T follicular helper cell (primary cell): ENCODE data around the gene MGAT5B.

Experiments
- DNase-seq: peaks from one replicate; pipeline ENCODE4 v3.0.0-alpha.2; 2020; ENCODE audit warnings: low read depth

Gene MGAT5B

GRCh38 chr17:76880268-76880667, 12.1 kb downstream of the MGAT5B start:
- no peak for DNase-seq

GRCh38 chr17:76880971-76881370, 12.8 kb downstream of the MGAT5B start:
- DNase-seq: no peak

- DNase-seq: no peak
Observed at GRCh38 chr17:76881408-76881807, 13.2 kb downstream of the MGAT5B start.

- no peak for DNase-seq
Observed at GRCh38 chr17:76881966-76882365, 13.8 kb downstream of the MGAT5B start.

- no peak for DNase-seq
Observed at GRCh38 chr17:76883744-76884525, 15.7 kb downstream of the MGAT5B start.

- DNase-seq: no peak
Observed at GRCh38 chr17:76884995-76885893, 17.0 kb downstream of the MGAT5B start.

- no peak for DNase-seq
Observed at GRCh38 chr17:76885894-76886290, 17.7 kb downstream of the MGAT5B start.

- DNase-seq: no peak
Observed at GRCh38 chr17:76886395-76886794, 18.2 kb downstream of the MGAT5B start.

- DNase-seq: no peak
Observed at GRCh38 chr17:76887802-76888201, 19.6 kb downstream of the MGAT5B start.

- no peak for DNase-seq
Observed at GRCh38 chr17:76888661-76889060, 20.5 kb downstream of the MGAT5B start.

- no peak for DNase-seq
Observed at GRCh38 chr17:76889323-76889722, 21.1 kb downstream of the MGAT5B start.

GRCh38 chr17:76892329-76892728, 24.1 kb downstream of the MGAT5B start:
- no peak for DNase-seq

- no peak for DNase-seq
Observed at GRCh38 chr17:76893623-76894334, 25.6 kb downstream of the MGAT5B start.

- DNase-seq: no peak
Observed at GRCh38 chr17:76894842-76895241, 26.6 kb downstream of the MGAT5B start.

GRCh38 chr17:76897023-76897422, 28.8 kb downstream of the MGAT5B start:
- no peak for DNase-seq

GRCh38 chr17:76899414-76899813, 31.2 kb downstream of the MGAT5B start:
- no peak for DNase-seq

- DNase-seq: no peak
Observed at GRCh38 chr17:76900723-76901122, 32.5 kb downstream of the MGAT5B start.

- DNase-seq: no peak
Observed at GRCh38 chr17:76901542-76902197, 33.5 kb downstream of the MGAT5B start.

GRCh38 chr17:76902476-76902875, 34.3 kb downstream of the MGAT5B start:
- no peak for DNase-seq

GRCh38 chr17:76903631-76904030, 35.4 kb downstream of the MGAT5B start:
- no peak for DNase-seq

GRCh38 chr17:76904116-76904515, 35.9 kb downstream of the MGAT5B start:
- DNase-seq: no peak

GRCh38 chr17:76905036-76905435, 36.8 kb downstream of the MGAT5B start:
- no peak for DNase-seq
